Epithelial cell of proximal tubule (primary cell): Measurements from ENCODE around the gene BIRC3. TPM values are rescaled to one million over a fixed set of nuclear protein-coding genes. Genes with fewer than 3 reads are reported as not detected.

Experiments used
- DNase-seq: peaks from one replicate; pipeline ENCODE4 v3.0.0-alpha.2; 2011; ENCODE audit warnings: low read depth
- H3K4me3 ChIP-seq: 2 replicates; pipeline ENCODE4 v1.5.1; 2011; ENCODE audit warnings: low read depth, mild to moderate bottlenecking, low read length
- total RNA-seq: library from RNA; depleted of rRNA; stranded (reverse); fragments of >200 nt; gene quantifications from 2 replicates; pipeline ENCODE4 v1.2.3, GENCODE V29; 2015
- TF ChIP-seq, protein P1 (sequence below): conservative IDR thresholded peaks from 2 replicates; pipeline ENCODE4 v1.5.1; 2012; ENCODE audit warnings: low read depth, mild to moderate bottlenecking, low read length

BIRC3 gene
- total RNA-seq, 1 donor from 2014 or later: 17.8 TPM

- no peak for DNase-seq
- TF ChIP-seq, protein P1, sequence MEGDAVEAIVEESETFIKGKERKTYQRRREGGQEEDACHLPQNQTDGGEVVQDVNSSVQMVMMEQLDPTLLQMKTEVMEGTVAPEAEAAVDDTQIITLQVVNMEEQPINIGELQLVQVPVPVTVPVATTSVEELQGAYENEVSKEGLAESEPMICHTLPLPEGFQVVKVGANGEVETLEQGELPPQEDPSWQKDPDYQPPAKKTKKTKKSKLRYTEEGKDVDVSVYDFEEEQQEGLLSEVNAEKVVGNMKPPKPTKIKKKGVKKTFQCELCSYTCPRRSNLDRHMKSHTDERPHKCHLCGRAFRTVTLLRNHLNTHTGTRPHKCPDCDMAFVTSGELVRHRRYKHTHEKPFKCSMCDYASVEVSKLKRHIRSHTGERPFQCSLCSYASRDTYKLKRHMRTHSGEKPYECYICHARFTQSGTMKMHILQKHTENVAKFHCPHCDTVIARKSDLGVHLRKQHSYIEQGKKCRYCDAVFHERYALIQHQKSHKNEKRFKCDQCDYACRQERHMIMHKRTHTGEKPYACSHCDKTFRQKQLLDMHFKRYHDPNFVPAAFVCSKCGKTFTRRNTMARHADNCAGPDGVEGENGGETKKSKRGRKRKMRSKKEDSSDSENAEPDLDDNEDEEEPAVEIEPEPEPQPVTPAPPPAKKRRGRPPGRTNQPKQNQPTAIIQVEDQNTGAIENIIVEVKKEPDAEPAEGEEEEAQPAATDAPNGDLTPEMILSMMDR: no peak
- no peak overlapping the region for H3K4me3 ChIP-seq
Observed at GRCh38 chr11:102383839-102384238, 66.6 kb downstream of the BIRC3 start.

GRCh38 chr11:102384419-102385079, 67.3 kb downstream of the BIRC3 start:
- TF ChIP-seq, protein P1: no peak
- DNase-seq: no peak
- H3K4me3 ChIP-seq: no peak overlapping the region

GRCh38 chr11:102385085-102386007, 68.1 kb downstream of the BIRC3 start:
- no peak for DNase-seq
- no peak overlapping the region for H3K4me3 ChIP-seq
- TF ChIP-seq, protein P1: no peak

GRCh38 chr11:102386136-102386734, 69.0 kb downstream of the BIRC3 start:
- TF ChIP-seq, protein P1: no peak
- H3K4me3 ChIP-seq: no peak overlapping the region
- no peak for DNase-seq

- no peak for DNase-seq
- TF ChIP-seq, protein P1: no peak
- H3K4me3 ChIP-seq: no peak overlapping the region
Observed at GRCh38 chr11:102387043-102387781, 69.9 kb downstream of the BIRC3 start.

Other genes with a start within 250 kb of the BIRC3 start
- gene YAP1, start 207.0 kb upstream of the BIRC3 start, total RNA-seq: 84.8 and 94.5 TPM in 2 replicates
- 58.3 and 85.3 TPM in 2 replicates for gene BIRC2, start 29.7 kb downstream of the BIRC3 start, total RNA-seq
- 137 and 165 TPM in 2 replicates for gene TMEM123, start 135.3 kb downstream of the BIRC3 start, total RNA-seq
- 238 and 321 TPM in 2 replicates for gene MMP7, start 213.3 kb downstream of the BIRC3 start, total RNA-seq